K562 (cell line): ENCODE data around the gene SLC2A4. TPM values are rescaled to one million over a fixed set of nuclear protein-coding genes. Genes with fewer than 3 reads are reported as not detected.

Experiments
- BCL6 ChIP-seq: fragments of 250-450 bp; sonication (Bioruptor Pico); IDR thresholded peaks from 2 replicates; pipeline ENCODE4 v1.4.0; 2020
- CHD4 ChIP-seq: fragments of 200-600 bp; sonication (generic); IDR thresholded peaks from 3 replicates; pipeline ENCODE4 v1.6.1; 2012; ENCODE audit warnings: low read depth, mild to moderate bottlenecking, mixed read lengths, low read length, inconsistent platforms; ENCODE audit not compliant: insufficient read depth, insufficient replicate concordance, poor library complexity, severe bottlenecking
- CUX1 ChIP-seq: fragments of 200-800 bp; sonication (Bioruptor generic); IDR thresholded peaks from 2 replicates; pipeline ENCODE4 v1.6.1; 2016; ENCODE audit warnings: missing genetic modification characterization, missing compliant biosample characterization
- JUNB ChIP-seq: fragments of 450-650 bp; formaldehyde crosslinking; conservative IDR thresholded peaks from 2 replicates; pipeline ENCODE4 v1.4.0; 2020; ENCODE audit warnings: mild to moderate bottlenecking
- PHF8 ChIP-seq: fragments of 200-600 bp; sonication (generic); IDR thresholded peaks from 2 replicates; pipeline ENCODE4 v1.6.1; 2012; ENCODE audit warnings: mixed run types, mild to moderate bottlenecking, inconsistent platforms, low read length, moderate library complexity, borderline replicate concordance
- PHTF2 ChIP-seq: fragments of 250-450 bp; sonication (Bioruptor Pico); IDR thresholded peaks from 2 replicates; pipeline ENCODE4 v1.5.0; 2021; ENCODE audit warnings: mild to moderate bottlenecking
- RBBP5 ChIP-seq: fragments of 200-600 bp; sonication (generic); IDR thresholded peaks from 2 replicates; pipeline ENCODE4 v1.6.1; 2012; ENCODE audit warnings: borderline replicate concordance, mild to moderate bottlenecking, low read length, control low read depth, inconsistent platforms; ENCODE audit not compliant: insufficient read depth, poor library complexity, severe bottlenecking
- RBM15 ChIP-seq: fragments of 200-400 bp; formaldehyde crosslinking; IDR thresholded peaks from 2 replicates; pipeline ENCODE4 v1.6.1; 2018; ENCODE audit warnings: mild to moderate bottlenecking, low read length, moderate library complexity; ENCODE audit not compliant: insufficient read depth
- RBM25 ChIP-seq: fragments of 200-400 bp; formaldehyde crosslinking; IDR thresholded peaks from 2 replicates; pipeline ENCODE4 v1.6.1; 2018; ENCODE audit warnings: low read length, low read depth, moderate library complexity; ENCODE audit not compliant: severe bottlenecking
- SAP30 ChIP-seq: fragments of 200-600 bp; sonication (generic); IDR thresholded peaks from 2 replicates; pipeline ENCODE4 v1.6.1; 2012; ENCODE audit warnings: borderline replicate concordance, low read depth, mild to moderate bottlenecking, moderate library complexity, low read length, control low read depth, inconsistent platforms; ENCODE audit not compliant: insufficient read depth, poor library complexity, severe bottlenecking
- SIN3A ChIP-seq, 2 experiments: fragments of 150-350 bp in 1 of 2; IDR thresholded peaks; 2 replicates each; pipeline ENCODE4 v1.6.1; 2011 to 2016; ENCODE audit warnings: borderline replicate concordance in 2 of 2, low read depth in 2 of 2, low read length in 2 of 2, mild to moderate bottlenecking in 2 of 2, moderate library complexity in 2 of 2; ENCODE audit not compliant: control insufficient read depth in 1 of 2
- SMAD2 ChIP-seq: fragments of 150-350 bp; IDR thresholded peaks from 2 replicates; pipeline ENCODE4 v1.6.1; 2014; ENCODE audit warnings: low read depth, mild to moderate bottlenecking, low read length
- SRSF7 ChIP-seq: fragments of 200-400 bp; formaldehyde crosslinking; optimal IDR thresholded peaks from 2 replicates; pipeline ENCODE3; 2017; ENCODE audit warnings: mild to moderate bottlenecking, low read depth, low read length
- TEAD1 ChIP-seq, 2 experiments: fragments of 450-650 bp in 1 of 2; sonication (generic) in 1 of 2; formaldehyde crosslinking; IDR thresholded peaks; 2 replicates each; pipeline versions ENCODE4 v1.4.0 to v1.8.0; 2020 to 2022; ENCODE audit warnings: mild to moderate bottlenecking in 2 of 2, missing genetic modification reagents in 1 of 2
- TFAP4 ChIP-seq: sonication (generic); formaldehyde crosslinking; IDR thresholded peaks from 2 replicates; pipeline ENCODE4 v1.8.0; 2022; ENCODE audit warnings: missing genetic modification reagents, mild to moderate bottlenecking, moderate library complexity, borderline replicate concordance
- THAP7 ChIP-seq: fragments of 250-450 bp; sonication (Bioruptor Pico); IDR thresholded peaks from 2 replicates; pipeline ENCODE4 v1.5.0; 2021
- ZBTB7A ChIP-seq: IDR thresholded peaks from 2 replicates; pipeline ENCODE4 v1.6.1; 2011; ENCODE audit warnings: low read depth, mild to moderate bottlenecking, low read length, moderate library complexity, borderline replicate concordance; ENCODE audit not compliant: control insufficient read depth
- ZFP36 ChIP-seq: fragments of 150-350 bp; IDR thresholded peaks from 2 replicates; pipeline ENCODE4 v1.6.1; 2018; ENCODE audit warnings: low read length, low read depth; ENCODE audit not compliant: partially characterized antibody
- polyA plus RNA-seq, 8 experiments: library from polyadenylated mRNA; depleted of rRNA in 4 of 8; stranded (reverse) in 5 of 8; unstranded in 3 of 8; fragments of >200 nt; fragmentation: Nextera tagmentation in 2 of 8; fragmentation: Illumina TruSeq in 1 of 8; extraction: Ambion mirVana in 2 of 8; extraction: Trizol in 1 of 8; gene quantifications; 2 replicates each; pipeline versions ENCODE4 v1.2.1 to v1.2.3, GENCODE V29; 2011 to 2014; ENCODE audit warnings: inconsistent platforms in 1 of 8, missing spikeins in 1 of 8
- total RNA-seq, 7 experiments: library from RNA; depleted of rRNA in 6 of 7; stranded (reverse); fragments of >200 nt in 6 of 7; fragmentation: Illumina TruSeq in 2 of 7; extraction: Trizol in 2 of 7; gene quantifications; 2 replicates each; pipeline versions ENCODE4 v1.2.1 to v1.2.3, GENCODE V29; 2011 to 2021; ENCODE audit warnings: low replicate concordance in 1 of 7

Gene SLC2A4
- total and polyA plus RNA-seq, 9 of the 15 experiments (the other 6 are each of a cell fraction or from before 2014, with no cell fraction given) = 0.74 to 3.5 (median 1.6) TPM

GRCh38 chr17:7250695-7251627 is 30.6 kb upstream of the SLC2A4 start (continued):
- no peak for TF ChIP-seq ZFP36
- TF ChIP-seq SIN3A (IDR thresholded peaks at IDR 0.05; ENCODE audit: borderline replicate concordance in 2 of 2, control insufficient read depth in 1 of 2, low read depth in 2 of 2, low read length in 2 of 2) = peak in 1 of 2 experiments; percentile 51; a peak in 1 of 4 replicates
- TF ChIP-seq SRSF7 = no peak
- no peak for TF ChIP-seq TFAP4
- no peak for TF ChIP-seq BCL6 (CRISPR knock-in tag)
- TF ChIP-seq TEAD1 (CRISPR knock-in tag; IDR thresholded peaks at IDR 0.05) = no peak
- TF ChIP-seq THAP7 (CRISPR knock-in tag) = no peak
- TF ChIP-seq SAP30 = peak; percentile 29
- TF ChIP-seq CHD4 = no peak
- no peak for TF ChIP-seq SMAD2
- peak; percentile 19; the same call in 1 of the 2 replicates for TF ChIP-seq PHF8
- no peak for TF ChIP-seq PHTF2
- TF ChIP-seq RBBP5 = no peak
- TF ChIP-seq RBM15 = no peak
- no peak for TF ChIP-seq CUX1 (CRISPR knock-in tag)
- TF ChIP-seq ZBTB7A = peak; percentile 7; the same call in 1 of the 2 replicates
- no peak for TF ChIP-seq JUNB (CRISPR knock-in tag)
- TF ChIP-seq RBM25 = no peak
